ENCODE results near the gene PCGF3. TPM values are rescaled to one million over a fixed set of nuclear protein-coding genes. Genes with fewer than 3 reads are reported as not detected.
"Not testable (repeated sequence)": the region's sequence is repeated elsewhere in the genome, so short reads cannot be mapped to it uniquely, and the experiment has no call there.

PCGF3 gene
- total RNA-seq, 4 donors from 2014 or later = 56.5 to 256 (median 97.2) TPM

DNA sequence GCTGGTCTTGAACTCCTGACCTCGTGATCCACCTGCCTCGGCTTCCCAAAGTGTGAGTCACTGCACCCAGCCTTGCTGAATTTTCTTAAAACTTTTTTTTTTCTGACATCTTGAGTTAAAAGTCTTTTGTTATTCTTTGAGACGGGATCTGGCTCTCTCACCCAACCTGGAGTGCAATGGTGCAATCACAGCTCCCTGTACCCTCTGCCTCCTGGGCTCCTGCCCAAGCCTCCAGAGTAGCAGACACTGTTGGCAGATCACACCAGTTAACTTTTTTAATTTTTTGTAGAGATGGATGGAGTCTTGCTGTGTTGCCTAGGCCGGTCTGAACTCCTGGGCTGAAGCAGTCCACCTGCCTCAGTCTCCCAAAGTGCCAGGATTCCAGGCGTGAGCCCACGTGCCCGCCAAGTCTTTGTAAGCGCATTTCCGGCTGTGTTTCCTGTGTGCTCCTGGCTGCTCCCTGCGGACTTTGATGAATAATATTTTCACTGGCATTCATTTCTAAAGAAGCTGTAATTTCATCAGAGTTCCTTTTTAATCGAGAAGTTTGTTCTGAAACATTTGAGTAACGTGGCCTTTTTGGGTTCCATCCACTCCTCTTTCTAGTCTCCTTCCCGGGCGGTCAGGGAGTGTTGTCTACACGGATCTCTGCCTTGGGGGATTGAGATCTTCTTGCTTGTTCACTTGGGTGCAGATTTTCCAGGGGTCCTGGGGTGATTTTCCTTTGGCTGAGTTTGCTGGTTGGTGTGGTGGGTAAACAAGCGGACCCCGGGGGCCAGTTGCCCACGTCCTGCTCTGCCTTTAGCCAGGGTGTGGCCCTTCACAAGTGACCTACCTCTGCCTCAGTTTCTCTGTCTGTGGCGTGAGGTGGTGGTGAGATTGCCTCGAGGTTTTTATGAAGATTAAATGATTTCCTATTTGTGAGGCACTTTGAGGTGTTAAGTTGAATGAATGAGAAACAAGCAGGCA, 44.4 kb downstream of the PCGF3 start:
- WGBS, 2 donors (ENCODE audit: low coverage in 1 of 2) = 93 to 94% methylated on average over 6 to 20 of the region's 20 CpGs
- H3K9me3 ChIP-seq = no peaks in the 10 kb centered on the region
- in situ Hi-C loops (cut with MboI; ENCODE audit: low pct_ligation_motif_present in 1 of 4, low pct_unique_long_range_greater_than_20kb in 1 of 4, low sequenced_read_pairs in 3 of 4) = no loop called here
- peaks cover 0 to 34% (median 1%) of the 10 kb centered on the region in 4 donors for H3K36me3 ChIP-seq
- no peak for DNase-seq
- H3K4me3 ChIP-seq = no peak overlapping the region
- TF ChIP-seq, protein P1, sequence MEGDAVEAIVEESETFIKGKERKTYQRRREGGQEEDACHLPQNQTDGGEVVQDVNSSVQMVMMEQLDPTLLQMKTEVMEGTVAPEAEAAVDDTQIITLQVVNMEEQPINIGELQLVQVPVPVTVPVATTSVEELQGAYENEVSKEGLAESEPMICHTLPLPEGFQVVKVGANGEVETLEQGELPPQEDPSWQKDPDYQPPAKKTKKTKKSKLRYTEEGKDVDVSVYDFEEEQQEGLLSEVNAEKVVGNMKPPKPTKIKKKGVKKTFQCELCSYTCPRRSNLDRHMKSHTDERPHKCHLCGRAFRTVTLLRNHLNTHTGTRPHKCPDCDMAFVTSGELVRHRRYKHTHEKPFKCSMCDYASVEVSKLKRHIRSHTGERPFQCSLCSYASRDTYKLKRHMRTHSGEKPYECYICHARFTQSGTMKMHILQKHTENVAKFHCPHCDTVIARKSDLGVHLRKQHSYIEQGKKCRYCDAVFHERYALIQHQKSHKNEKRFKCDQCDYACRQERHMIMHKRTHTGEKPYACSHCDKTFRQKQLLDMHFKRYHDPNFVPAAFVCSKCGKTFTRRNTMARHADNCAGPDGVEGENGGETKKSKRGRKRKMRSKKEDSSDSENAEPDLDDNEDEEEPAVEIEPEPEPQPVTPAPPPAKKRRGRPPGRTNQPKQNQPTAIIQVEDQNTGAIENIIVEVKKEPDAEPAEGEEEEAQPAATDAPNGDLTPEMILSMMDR (IDR thresholded peaks at IDR 0.05) = no peak
- TF ChIP-seq POLR2A (IDR thresholded peaks at IDR 0.05) (no peak), EP300 (IDR thresholded peaks at IDR 0.05; ENCODE audit: low read depth) (no peak), POLR2AphosphoS5 (IDR thresholded peaks at IDR 0.05) (no peak)
- no peaks in the 10 kb centered on the region for H3K27me3 ChIP-seq
- no peaks in the 10 kb centered on the region for H3K4me1 ChIP-seq
- intact Hi-C loops (cut with DNase I; ENCODE audit: low total_unique reads) = no loop called here
- no peak overlapping the region for H3K27ac ChIP-seq

DNA sequence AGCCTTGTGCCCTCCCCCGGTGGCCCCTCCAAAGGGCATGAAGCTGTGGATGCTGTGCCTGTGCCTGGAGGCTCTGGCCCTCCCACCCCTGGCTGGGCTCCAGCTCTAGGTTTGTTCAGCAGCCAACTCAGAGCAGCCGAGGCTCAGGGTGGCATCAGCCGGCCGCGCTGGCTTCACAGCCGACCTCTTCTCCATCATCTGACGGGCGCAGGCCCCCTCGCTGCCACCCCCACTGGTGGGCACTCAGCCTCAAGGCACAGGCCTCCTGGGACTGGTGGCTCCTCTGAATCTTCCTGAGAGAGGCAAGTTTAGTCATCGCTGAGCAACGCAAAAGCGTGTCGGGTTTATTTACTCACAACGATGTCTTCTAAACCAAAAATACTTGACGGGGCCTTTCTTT, 46.0 kb downstream of the PCGF3 start:
- H3K9me3 ChIP-seq = no peaks in the 10 kb centered on the region
- peaks cover 0 to 34% (median 1%) of the 10 kb centered on the region in 4 donors for H3K36me3 ChIP-seq
- DNase-seq = no peak
- no peaks in the 10 kb centered on the region for H3K4me1 ChIP-seq
- H3K4me3 ChIP-seq = no peak overlapping the region
- H3K27ac ChIP-seq = no peak overlapping the region
- in situ Hi-C loops (cut with MboI; ENCODE audit: low pct_ligation_motif_present in 1 of 4, low pct_unique_long_range_greater_than_20kb in 1 of 4, low sequenced_read_pairs in 3 of 4) = no loop called here
- no peaks in the 10 kb centered on the region for H3K27me3 ChIP-seq
- TF ChIP-seq POLR2A (IDR thresholded peaks at IDR 0.05) = no peak
- TF ChIP-seq POLR2AphosphoS5 (IDR thresholded peaks at IDR 0.05) = no peak
- TF ChIP-seq, protein P1 (IDR thresholded peaks at IDR 0.05) = no peak
- TF ChIP-seq EP300 (IDR thresholded peaks at IDR 0.05; ENCODE audit: low read depth) = no peak
- intact Hi-C loops (cut with DNase I; ENCODE audit: low total_unique reads) = no loop called here
- WGBS, 2 donors (ENCODE audit: low coverage in 1 of 2) = 90 to 100% methylated on average over 2 to 15 of the region's 15 CpGs

GRCh38 chr4:752196-752861, 46.7 kb downstream of the PCGF3 start:
- H3K9me3 ChIP-seq = no peaks in the 10 kb centered on the region
- no peak for DNase-seq
- 96 to 97% methylated on average over 4 to 23 of the region's 25 CpGs for WGBS, 2 donors (ENCODE audit: low coverage in 1 of 2)
- H3K4me3 ChIP-seq = no peak overlapping the region
- intact Hi-C loops (cut with DNase I; ENCODE audit: low total_unique reads) = no loop called here
- H3K4me1 ChIP-seq = no peaks in the 10 kb centered on the region
- TF ChIP-seq EP300 (IDR thresholded peaks at IDR 0.05; ENCODE audit: low read depth) (no peak), POLR2AphosphoS5 (IDR thresholded peaks at IDR 0.05) (no peak), POLR2A (IDR thresholded peaks at IDR 0.05) (no peak)
- TF ChIP-seq, protein P1 (IDR thresholded peaks at IDR 0.05) = no peak
- in situ Hi-C loops (cut with MboI; ENCODE audit: low pct_ligation_motif_present in 1 of 4, low pct_unique_long_range_greater_than_20kb in 1 of 4, low sequenced_read_pairs in 3 of 4) = no loop called here
- peaks cover 0 to 34% (median 3%) of the 10 kb centered on the region in 4 donors for H3K36me3 ChIP-seq
- H3K27me3 ChIP-seq = no peaks in the 10 kb centered on the region
- H3K27ac ChIP-seq = no peak overlapping the region

GRCh38 chr4:753186-753585, 47.6 kb downstream of the PCGF3 start:
- H3K4me1 ChIP-seq; intact Hi-C loops (cut with DNase I; ENCODE audit: low total_unique reads); in situ Hi-C loops (cut with MboI; ENCODE audit: low pct_ligation_motif_present in 1 of 4, low pct_unique_long_range_greater_than_20kb in 1 of 4, low sequenced_read_pairs in 3 of 4); H3K27ac ChIP-seq; DNase-seq; H3K27me3 ChIP-seq; H3K4me3 ChIP-seq; H3K9me3 ChIP-seq: not testable (repeated sequence)
- WGBS, 2 donors (ENCODE audit: low coverage in 1 of 2) = 95% methylated on average over 13 of the region's 13 CpGs; no CpG with 5 or more reads in 1 of the 2 donors
- peaks cover 0 to 33% (median 3%) of the 10 kb centered on the region in 4 donors for H3K36me3 ChIP-seq

Data from transverse colon (tissue), 4 donors.